ENCODE data around the gene DIPK1C.

Gene DIPK1C

GRCh38 chr18:74482697-74483096 is 25.6 kb upstream of the DIPK1C start:
- TF ChIP-seq CTCF (IDR thresholded peaks at IDR 0.05; ENCODE audit: low read depth, low read length), result no peak
- no peak overlapping the region for H3K4me3 ChIP-seq (ENCODE audit: low read depth, low read length)

DNA sequence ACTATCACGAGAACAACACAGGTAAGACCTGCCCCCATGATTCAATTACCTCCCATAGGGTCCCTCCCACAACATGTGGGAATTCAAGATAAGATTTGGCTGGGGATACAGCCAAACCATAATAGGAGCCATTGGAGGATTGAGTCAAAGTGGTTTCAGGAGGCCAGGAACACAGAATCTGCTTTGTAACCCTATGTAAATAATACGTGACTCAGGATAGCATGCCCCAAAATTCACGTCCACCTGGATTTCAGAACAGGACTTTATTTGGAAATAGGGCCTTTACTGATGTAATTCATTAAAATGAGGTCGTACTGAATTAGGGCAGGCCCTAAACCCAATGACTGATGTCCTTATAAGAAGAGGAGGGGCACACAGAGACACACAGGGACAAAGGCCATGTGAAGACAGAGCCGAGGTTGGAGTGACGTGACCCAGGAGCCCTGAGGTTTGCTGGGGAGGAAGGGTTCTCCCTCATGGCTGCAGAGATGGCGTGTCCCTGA is 23.1 kb upstream of the DIPK1C start:
- no peak overlapping the region for H3K4me3 ChIP-seq (ENCODE audit: low read depth, low read length)
- TF ChIP-seq CTCF (IDR thresholded peaks at IDR 0.05; ENCODE audit: low read depth, low read length), result no peak

- H3K4me3 ChIP-seq (ENCODE audit: low read depth, low read length), result no peak overlapping the region
- no peak for TF ChIP-seq CTCF (IDR thresholded peaks at IDR 0.05; ENCODE audit: low read depth, low read length)
Observed at GRCh38 chr18:74479486-74480148, 22.5 kb upstream of the DIPK1C start.

DNA sequence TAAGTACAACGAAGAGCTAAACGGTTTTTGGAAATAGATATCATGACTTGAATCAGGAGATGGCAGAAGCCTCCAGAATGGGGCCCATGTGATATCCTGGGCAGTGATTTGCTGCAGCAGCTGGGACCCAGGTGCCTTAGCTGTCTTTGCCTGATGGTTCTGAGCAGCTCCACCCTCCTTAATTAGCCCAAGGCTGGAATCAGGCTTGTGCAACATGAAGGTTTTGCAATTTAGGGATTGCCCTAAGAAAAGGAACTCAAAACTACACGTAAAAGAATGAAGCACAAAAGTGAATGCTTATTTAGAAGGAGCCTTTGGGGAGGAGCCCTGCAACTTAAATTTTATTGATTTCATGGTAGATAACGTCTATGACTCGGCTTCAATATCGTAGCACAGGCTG is 21.8 kb upstream of the DIPK1C start:
- no peak for TF ChIP-seq CTCF (IDR thresholded peaks at IDR 0.05; ENCODE audit: low read depth, low read length)
- no peak overlapping the region for H3K4me3 ChIP-seq (ENCODE audit: low read depth, low read length)

DNA sequence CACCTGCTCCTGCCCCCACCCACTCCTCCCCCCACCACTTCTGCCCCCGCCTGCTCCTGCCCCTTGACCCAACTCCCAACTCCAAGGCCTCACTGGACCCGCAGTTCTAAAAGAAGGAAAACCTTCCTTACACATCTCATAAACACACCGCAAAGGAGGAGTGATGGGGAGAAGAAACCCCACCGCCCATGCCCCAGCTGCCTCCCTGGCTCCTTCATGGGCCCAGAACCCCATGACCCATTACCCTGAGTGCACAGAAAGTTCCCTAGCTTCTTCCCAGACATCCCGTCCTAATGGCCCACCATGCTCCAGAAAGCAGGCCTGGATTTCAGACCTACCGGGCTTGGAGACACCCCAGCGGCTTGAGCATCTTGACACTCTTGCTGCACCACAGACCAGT is 21.2 kb upstream of the DIPK1C start:
- no peak for TF ChIP-seq CTCF (IDR thresholded peaks at IDR 0.05; ENCODE audit: low read depth, low read length)
- H3K4me3 ChIP-seq (ENCODE audit: low read depth, low read length), result no peak overlapping the region

DNA sequence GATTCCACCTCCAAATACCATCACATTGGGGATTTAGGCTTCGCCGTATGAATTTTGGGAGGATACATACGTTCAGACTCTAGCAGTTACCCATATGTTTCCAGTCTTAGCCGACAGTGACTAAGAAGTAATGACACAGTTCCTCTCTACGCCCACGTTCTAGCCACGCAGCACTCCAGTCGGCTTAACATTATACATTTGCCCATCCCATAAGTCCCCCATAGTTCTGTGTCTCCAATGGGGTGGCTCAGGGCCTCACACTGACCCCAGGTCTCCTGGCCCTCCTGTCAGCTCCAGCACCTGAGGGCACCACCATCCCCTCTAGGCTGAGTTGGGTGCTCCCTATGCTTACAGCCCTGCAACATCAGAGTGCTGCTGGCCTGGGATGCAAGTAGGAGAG is 20.7 kb upstream of the DIPK1C start:
- no peak overlapping the region for H3K4me3 ChIP-seq (ENCODE audit: low read depth, low read length)
- TF ChIP-seq CTCF (IDR thresholded peaks at IDR 0.05; ENCODE audit: low read depth, low read length), result no peak

GRCh38 chr18:74476140-74476539 is 19.0 kb upstream of the DIPK1C start:
- peak; percentile 80 for TF ChIP-seq CTCF (IDR thresholded peaks at IDR 0.05; ENCODE audit: low read depth, low read length)

More at GRCh38 chr18:74476140-74476539, 19.0 kb upstream of the DIPK1C start:
- H3K4me3 ChIP-seq (ENCODE audit: low read depth, low read length), result no peak overlapping the region
